SK-N-DZ (cell line): ENCODE results near the gene HSPB8.

Experiments
- DNase-seq: peaks from one replicate; pipeline ENCODE4 v3.0.0-alpha.2; 2015; ENCODE audit warnings: low spot score

Gene HSPB8

DNA sequence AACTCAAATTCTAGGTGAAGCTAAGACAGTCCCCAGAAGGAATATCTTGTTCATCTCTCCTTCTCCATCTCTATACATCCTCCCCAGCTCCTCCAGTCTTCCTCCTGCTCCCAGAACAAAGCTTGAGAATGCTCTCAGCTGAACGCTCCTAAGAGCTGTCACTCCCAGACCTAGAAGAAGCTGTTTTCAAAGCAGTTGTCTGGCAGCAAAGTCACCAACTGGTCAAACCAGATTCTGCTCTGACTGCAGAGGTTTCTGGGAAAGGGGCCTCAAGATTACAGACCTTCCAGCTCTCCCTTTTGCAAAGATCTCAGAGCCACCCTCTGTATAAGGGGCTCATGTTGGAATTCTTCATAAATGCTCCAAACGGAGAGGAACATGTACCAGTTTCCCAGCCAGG is 9.6 kb upstream of the HSPB8 start:
- DNase-seq: no peak

GRCh38 chr12:119171291-119171690 is 7.4 kb upstream of the HSPB8 start:
- DNase-seq: no peak

GRCh38 chr12:119171691-119172425 is 6.9 kb upstream of the HSPB8 start:
- DNase-seq: no peak

DNA sequence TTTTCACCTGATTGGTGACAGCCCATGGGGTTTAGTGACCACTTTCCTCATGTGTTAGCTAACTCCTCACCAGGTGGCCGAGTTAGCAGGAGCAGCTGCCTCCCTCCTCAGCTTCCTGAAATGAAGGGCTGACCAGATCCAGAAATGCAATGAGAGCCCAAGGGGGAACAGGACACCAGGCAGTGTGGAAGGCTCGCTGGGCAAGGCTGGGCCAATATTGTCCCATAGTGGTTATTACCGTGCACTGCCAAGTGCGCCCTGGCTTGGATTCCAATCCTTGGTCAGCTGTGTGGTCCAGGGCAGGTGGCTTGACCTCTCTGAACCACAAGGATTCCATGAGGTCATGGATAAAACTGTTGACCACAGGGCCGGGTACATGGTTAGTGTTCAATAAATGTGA is 3.6 kb upstream of the HSPB8 start:
- DNase-seq: no peak

DNA sequence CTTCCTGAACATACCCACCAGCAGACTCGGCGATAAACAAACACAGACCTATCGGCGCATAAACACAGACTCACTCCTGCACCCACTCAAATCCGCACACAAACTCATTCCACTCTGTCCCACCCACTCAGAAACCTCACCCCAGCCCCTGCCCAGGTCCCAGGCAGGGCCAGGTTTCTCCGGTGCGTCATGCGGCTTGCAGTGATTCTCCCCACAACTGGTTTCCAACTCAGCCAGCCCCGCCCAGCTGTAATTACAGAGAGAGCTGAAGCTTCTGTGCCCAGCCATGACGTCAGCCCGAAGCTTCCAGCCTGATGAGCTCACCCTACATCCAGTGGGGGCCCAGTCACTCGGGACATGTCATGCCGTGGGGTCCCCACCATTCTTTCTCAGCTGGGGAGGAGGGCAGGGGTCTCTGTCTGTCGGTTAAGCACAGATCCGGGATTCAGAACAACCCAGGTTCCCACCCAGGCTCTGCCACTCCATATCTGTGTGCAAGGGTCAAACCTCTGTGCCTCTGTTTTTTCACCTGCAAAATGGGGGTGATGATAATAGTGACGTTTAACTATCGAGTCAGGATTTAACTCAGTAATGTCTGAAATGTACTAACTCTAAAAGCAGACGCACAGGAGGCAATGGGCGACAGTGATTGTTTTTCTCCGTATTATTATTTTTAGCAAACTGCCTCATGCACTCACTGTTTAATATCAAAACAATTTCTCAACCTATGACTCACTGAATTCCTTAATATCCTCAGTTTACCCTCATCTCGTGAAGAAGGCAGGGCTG is 2.3 kb upstream of the HSPB8 start:
- peak; percentile 40 for DNase-seq

GRCh38 chr12:119177056-119177325 is 1.7 kb upstream of the HSPB8 start:
- no peak for DNase-seq

DNA sequence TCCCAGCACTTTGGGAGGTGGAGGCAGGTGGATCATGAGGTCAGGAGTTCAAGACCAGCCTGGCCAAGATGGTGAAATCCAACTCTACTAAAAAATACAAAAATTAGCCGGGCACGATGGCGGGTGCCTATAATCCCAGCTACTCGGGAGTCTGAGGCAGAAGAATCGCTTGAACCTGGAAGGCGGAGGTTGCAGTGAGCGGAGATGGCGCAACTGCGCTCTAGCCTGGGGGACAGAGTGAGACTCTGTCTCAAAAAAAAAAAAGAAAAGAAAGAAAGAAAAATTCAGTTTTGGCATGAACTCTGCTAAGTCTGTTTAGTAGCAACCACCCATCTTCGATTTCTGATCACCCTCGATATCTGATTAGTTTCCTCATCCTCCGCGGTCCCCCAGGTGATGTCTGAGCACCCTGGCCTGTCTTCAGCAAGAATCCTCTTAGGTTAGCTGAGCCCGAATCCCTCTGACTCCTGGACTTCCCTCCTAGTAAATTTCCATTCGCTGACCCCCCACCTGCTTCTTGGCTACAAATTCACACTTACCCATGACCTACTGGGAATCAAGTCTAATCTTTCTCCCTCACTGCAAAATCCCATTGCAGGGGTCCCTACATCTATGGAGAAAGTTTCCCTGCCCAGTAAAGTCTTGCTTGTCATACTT is 879 bp upstream of the HSPB8 start:
- no peak for DNase-seq

DNA sequence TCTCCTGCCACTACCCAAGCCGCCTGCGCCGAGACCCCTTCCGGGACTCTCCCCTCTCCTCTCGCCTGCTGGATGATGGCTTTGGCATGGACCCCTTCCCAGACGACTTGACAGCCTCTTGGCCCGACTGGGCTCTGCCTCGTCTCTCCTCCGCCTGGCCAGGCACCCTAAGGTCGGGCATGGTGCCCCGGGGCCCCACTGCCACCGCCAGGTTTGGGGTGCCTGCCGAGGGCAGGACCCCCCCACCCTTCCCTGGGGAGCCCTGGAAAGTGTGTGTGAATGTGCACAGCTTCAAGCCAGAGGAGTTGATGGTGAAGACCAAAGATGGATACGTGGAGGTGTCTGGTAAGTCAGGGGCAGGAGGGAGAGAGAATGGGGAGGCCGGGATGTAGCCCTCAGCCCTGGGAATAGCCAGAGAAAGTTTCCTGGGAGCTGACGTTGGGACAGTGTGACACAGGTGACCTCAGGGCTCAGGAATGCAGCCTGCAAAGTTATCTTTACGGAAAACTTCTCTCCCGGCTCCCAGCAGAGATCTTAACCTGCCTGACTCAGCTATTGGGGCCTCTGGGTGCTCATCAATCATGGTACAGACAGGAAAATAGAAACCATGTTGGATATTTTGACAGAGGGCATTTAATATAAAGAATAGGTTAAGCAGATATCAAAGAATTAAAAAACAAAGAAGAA is 747 bp downstream of the HSPB8 start:
- DNase-seq: no peak

DNA sequence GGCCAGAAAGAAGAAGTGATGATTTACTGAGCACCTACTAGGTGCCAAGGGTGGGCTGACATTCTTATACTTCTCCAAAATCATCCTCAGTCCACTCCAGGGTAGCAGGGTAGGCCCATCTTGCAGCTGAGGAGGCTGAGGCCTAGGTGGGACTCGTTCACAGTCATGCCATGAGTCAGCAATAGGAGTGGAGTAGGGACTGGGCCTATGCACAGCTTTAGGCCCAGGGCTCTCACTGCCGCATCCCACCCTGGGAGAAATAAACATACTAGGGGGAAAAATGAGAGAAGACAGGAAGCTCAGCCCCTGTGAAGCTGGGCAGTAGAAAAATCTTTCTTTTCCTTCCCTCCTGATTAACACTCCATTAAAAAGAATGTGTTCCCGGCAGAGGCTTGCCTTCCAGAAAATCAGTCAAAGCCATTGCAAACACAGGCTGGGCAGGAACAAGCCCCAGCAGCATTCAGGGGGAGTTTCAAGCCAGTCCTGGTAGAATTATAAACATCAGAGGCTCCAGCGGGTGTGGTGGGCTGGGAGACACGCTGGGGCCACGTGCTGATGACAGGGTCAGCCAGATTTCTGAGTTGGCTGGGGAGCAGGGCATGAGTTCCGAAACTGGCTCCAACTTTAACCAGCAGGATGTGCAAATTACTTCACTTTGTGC is 1.8 kb downstream of the HSPB8 start:
- no peak for DNase-seq

GRCh38 chr12:119181202-119181601 is 2.5 kb downstream of the HSPB8 start:
- DNase-seq: no peak

DNA sequence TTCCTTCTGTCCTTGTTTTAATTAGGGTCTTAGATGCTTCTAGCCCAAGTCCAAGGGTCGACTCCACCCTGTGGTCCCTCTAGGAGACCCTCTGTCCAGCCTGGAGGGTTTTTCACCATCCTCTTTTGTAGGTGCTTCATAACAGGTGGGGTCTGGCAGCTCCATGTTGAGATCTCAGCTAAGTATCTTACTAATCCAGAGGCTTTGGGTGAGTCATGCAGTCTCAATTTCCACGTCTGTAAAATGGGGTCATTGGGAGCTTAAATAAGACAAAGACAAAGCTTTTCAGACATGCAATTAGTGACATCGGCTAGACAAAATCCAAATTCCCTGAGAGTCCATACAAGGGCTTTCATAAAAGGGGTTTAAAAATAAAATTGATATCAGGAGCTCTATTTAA is 3.2 kb downstream of the HSPB8 start:
- no peak for DNase-seq

- DNase-seq: no peak
Measured at GRCh38 chr12:119182701-119183493, 4.2 kb downstream of the HSPB8 start.

DNA sequence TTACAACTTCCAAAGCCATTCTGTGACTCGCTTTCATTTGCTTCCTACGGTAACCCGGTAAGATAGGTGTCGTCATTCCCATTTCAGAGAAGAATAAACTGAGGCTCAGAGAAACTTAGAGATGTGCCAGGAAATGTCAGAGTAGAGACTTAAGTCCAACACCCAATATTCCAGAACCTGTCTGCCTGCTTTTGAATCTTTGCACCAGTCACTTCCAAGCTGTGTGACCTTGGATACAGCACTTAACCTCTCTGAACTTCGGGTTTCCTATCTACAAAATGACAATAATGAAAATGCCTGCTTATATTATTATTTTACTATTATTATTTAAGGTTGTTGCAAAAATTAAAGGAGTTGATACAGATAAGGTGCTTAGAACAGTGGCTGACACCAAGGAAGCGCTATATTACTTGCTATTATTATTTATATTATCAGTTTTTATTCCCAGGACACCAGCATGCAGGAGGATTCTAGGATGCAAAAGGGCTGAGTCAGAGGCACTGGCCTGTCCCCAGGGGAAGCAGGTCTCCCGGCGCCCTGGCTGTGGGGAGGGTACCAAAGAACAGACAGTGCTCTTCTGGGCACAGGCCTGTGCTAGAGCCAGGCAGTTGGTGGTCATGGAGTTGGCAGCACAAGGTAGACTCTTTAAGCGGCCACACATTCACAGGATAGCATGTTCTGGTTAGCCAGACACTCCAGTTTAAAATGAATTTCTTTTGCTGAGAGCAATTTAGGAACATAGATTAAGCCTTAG is 5.4 kb downstream of the HSPB8 start:
- DNase-seq: no peak

GRCh38 chr12:119195256-119195655 is 16.5 kb downstream of the HSPB8 start:
- no peak for DNase-seq

GRCh38 chr12:119198440-119198839 is 19.7 kb downstream of the HSPB8 start:
- DNase-seq: no peak

DNA sequence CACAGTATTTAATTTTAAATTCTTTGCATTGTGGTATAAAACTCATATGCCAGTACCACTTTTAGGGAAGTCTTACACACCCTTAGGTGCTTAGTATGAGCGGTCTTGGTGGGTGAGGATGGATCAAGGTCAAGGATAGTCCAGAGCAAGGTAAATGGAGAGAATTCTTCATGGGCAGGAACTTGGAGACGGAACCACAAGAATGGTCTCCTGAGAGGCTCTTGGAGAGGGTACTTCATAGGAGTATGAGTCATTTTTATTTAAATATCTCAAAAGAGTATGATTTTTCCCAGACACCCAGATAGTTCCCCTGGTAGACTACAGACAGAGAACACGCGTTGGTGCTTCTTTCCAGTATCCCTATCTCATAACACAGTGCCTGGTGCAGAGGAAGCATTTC is 21.9 kb downstream of the HSPB8 start:
- DNase-seq: no peak

DNA sequence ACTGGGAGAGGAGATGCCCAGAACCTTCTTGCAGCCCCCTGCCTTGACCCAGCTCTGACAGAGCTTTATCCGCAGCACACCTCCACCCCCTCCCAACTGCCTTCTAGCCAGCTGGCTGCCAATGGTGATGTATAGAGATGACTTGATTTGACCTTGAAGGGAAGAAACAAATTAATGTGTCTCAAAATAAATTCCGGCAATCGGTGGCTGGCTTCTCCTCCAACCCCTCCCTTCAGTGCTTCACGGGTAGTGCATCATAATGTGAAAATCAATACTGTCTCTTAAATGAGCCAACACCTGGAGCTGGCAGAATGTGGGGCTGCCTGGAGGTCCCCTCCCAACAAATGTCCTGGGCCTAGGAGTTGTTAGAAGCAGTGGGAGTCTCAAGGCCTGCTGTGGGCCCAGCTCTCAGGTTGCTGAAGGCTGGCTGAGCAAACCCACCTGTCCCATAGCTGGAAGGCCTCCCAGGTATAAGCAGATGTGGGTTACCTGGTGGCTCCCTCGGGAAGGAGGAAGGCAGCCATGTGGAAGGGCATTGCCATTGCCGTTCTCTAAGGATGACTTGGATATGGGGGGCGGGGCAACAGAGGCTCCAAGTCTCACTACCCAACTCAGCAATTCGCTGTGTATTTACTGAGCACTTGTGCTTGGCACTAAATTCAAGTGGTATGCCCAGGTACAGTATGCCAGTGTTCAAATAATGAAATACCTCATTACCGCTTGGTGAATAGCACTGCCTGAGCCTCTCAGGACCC is 23.2 kb downstream of the HSPB8 start:
- DNase-seq: no peak

GRCh38 chr12:119202544-119202943 is 23.8 kb downstream of the HSPB8 start:
- DNase-seq: no peak

DNA sequence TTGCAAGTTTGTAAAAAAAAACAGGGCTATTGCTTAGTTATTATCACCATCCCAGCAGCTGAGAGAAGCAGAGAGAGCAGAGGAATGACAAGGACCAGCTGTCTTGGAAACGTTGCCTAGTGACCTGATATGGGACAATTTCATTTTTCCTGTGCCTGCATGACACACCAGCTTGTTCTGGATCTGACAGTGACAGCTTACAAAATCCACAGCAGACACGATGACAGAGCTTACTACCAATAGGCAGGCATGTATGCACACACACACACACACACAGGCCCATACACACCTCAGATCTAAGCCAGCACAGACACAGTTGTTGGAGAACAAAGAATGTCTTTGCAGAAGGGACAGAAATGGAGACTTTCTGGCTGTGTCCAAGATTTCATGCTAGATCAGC is 25.4 kb downstream of the HSPB8 start:
- peak; percentile 33 for DNase-seq
